ENCODE results near the gene KIAA0319L. TPM values are rescaled to one million over a fixed set of nuclear protein-coding genes. Genes with fewer than 3 reads are reported as not detected.

KIAA0319L gene
- total RNA-seq, 1 donor from 2014 or later: 50.6 TPM

- H3K27me3 ChIP-seq: no peaks in the 10 kb centered on the region
- H3K36me3 ChIP-seq: no peaks in the 10 kb centered on the region
- no peak overlapping the region for H3K4me3 ChIP-seq
- peaks cover 58% of the 10 kb centered on the region for H3K4me1 ChIP-seq
- H3K27ac ChIP-seq: no peak overlapping the region
- intact Hi-C loops (cut with DNase I): no loop called here
- H3K9me3 ChIP-seq: no peaks in the 10 kb centered on the region
- TF ChIP-seq POLR2AphosphoS5 (IDR thresholded peaks at IDR 0.05; ENCODE audit: insufficient read depth in 1 of 2, low read depth in 1 of 2) (no peak), POLR2A (IDR thresholded peaks at IDR 0.05) (no peak)
- TF ChIP-seq, protein P1, sequence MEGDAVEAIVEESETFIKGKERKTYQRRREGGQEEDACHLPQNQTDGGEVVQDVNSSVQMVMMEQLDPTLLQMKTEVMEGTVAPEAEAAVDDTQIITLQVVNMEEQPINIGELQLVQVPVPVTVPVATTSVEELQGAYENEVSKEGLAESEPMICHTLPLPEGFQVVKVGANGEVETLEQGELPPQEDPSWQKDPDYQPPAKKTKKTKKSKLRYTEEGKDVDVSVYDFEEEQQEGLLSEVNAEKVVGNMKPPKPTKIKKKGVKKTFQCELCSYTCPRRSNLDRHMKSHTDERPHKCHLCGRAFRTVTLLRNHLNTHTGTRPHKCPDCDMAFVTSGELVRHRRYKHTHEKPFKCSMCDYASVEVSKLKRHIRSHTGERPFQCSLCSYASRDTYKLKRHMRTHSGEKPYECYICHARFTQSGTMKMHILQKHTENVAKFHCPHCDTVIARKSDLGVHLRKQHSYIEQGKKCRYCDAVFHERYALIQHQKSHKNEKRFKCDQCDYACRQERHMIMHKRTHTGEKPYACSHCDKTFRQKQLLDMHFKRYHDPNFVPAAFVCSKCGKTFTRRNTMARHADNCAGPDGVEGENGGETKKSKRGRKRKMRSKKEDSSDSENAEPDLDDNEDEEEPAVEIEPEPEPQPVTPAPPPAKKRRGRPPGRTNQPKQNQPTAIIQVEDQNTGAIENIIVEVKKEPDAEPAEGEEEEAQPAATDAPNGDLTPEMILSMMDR (IDR thresholded peaks at IDR 0.05): no peak
- DNase-seq (ENCODE audit: extremely low spot score in 2 of 2): no peak
Observed at GRCh38 chr1:35537806-35538205, 19.4 kb downstream of the KIAA0319L start.

DNA sequence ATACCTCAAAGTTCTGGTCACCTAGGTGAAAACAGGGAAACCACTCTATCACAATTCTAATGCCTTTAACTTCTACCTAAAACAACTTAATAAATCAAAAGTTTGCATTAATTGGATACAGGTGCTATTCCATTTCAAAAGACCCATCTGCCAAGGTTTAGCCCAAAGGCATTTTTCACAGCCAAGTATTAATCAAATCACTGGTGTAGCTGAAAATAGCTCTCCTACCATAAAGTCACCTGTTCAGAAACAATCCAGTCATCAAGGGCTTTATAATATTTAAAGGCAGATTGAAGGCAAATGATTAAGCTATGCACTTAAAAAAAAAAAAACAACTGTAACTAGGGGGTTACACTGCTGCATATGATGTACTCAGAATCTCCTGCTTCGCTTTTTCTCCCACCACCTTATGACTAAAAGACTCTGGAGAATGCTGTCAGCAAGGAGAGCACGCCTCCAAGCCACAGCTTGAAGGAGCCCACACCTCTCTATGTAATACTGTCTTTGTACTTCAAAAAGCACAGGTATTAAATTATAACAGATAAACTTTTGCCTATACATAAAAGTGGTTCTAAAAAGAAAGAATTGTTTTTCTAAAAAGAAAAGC lies 20.5 kb downstream of the KIAA0319L start:
- H3K9me3 ChIP-seq: no peaks in the 10 kb centered on the region
- H3K27me3 ChIP-seq: no peaks in the 10 kb centered on the region
- DNase-seq (ENCODE audit: extremely low spot score in 2 of 2): no peak
- H3K36me3 ChIP-seq: no peaks in the 10 kb centered on the region
- H3K4me1 ChIP-seq: peaks cover 46% of the 10 kb centered on the region
- no peak overlapping the region for H3K27ac ChIP-seq
- TF ChIP-seq, protein P1 (IDR thresholded peaks at IDR 0.05): no peak
- no peak for TF ChIP-seq POLR2A (IDR thresholded peaks at IDR 0.05)
- TF ChIP-seq POLR2AphosphoS5 (IDR thresholded peaks at IDR 0.05; ENCODE audit: insufficient read depth in 1 of 2, low read depth in 1 of 2): no peak
- intact Hi-C loops (cut with DNase I): no loop called here
- no peak overlapping the region for H3K4me3 ChIP-seq

DNA sequence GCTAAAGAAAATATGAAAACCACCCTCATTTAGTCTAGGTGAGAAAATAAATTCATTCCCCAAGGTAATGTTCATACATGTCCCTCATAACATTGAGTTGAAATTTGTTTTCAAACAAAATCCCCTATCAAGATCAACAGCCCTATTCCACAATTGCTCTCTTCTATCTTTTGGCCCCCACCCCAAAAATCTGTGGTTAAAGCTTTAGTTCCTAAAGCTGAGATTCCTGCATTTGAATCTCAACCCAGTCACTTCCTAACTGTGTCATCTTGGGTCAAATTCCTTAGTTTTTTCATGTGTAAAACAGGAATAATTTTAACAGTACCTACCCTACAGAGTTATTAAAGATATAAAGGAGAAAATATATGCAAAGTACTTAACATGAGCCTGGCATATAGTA lies 22.0 kb downstream of the KIAA0319L start:
- Histone ChIP-seq H3K4me1 (peaks cover 36% of the 10 kb centered on the region), H3K27me3 (no peaks in the 10 kb centered on the region), H3K36me3 (no peaks in the 10 kb centered on the region), H3K9me3 (no peaks in the 10 kb centered on the region), H3K27ac (no peak overlapping the region), H3K4me3 (no peak overlapping the region)
- TF ChIP-seq, protein P1 (IDR thresholded peaks at IDR 0.05): no peak
- TF ChIP-seq POLR2AphosphoS5 (IDR thresholded peaks at IDR 0.05; ENCODE audit: insufficient read depth in 1 of 2, low read depth in 1 of 2) (no peak), POLR2A (IDR thresholded peaks at IDR 0.05) (no peak)
- DNase-seq (ENCODE audit: extremely low spot score in 2 of 2): no peak
- intact Hi-C loops (cut with DNase I): no loop called here

DNA sequence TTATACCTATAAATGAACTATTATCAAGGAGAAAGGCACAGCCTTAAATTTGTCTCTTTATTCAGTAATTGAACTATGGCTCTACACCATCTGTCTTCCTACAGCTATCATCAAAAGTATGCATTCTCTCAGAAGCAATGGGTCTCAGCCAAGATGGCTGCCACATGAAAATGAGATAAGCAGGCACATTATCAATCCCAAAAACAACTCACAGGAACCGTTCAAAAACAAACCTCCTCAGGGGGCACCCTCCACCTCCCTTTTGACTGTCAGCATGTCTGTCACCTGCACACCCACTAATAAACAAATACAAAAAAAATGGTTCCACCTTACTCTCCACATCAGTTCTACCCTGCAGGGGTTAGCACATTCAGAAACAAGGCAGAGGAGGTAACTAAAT lies 23.6 kb downstream of the KIAA0319L start:
- Histone ChIP-seq H3K4me1 (peaks cover 20% of the 10 kb centered on the region), H3K9me3 (no peaks in the 10 kb centered on the region), H3K27me3 (no peaks in the 10 kb centered on the region), H3K36me3 (no peaks in the 10 kb centered on the region), H3K4me3 (no peak overlapping the region), H3K27ac (no peak overlapping the region)
- intact Hi-C loops (cut with DNase I): no loop called here
- DNase-seq (ENCODE audit: extremely low spot score in 2 of 2): no peak
- TF ChIP-seq, protein P1 (IDR thresholded peaks at IDR 0.05): no peak
- no peak for TF ChIP-seq POLR2AphosphoS5 (IDR thresholded peaks at IDR 0.05; ENCODE audit: insufficient read depth in 1 of 2, low read depth in 1 of 2)
- no peak for TF ChIP-seq POLR2A (IDR thresholded peaks at IDR 0.05)

DNA sequence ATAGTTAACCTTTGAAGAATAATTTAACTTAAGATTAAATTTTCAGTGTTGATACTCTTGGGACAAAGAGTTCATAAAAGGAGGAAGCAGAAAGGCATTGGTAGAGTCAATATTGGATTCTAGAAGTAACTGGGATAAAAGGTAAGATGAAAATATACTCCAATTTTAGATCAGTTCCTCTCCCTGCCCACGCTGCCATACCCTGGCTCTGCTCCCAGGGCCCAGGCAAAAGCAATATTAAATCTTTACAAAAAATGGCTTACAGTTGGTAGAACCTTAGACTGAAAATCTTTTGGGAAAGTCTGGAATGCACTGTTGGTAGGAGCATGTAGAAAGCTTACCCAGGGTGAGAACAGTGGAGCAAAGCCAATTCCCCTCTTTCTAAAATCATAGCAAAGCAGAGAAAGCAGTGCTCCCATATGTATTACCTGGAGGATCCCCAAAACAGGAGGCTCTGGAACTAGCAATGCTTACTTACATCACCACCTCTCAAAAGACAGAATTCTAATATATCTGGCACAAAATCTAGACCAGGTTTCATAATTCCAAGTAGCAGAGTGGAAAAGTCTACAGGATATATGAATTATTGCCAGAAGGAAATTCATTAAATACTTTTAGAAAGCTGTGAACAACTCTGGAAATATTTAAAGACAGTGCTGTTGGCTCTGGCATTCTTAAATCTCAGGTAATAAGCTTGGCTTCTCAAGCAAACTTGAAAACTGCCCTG lies 24.5 kb downstream of the KIAA0319L start:
- H3K9me3 ChIP-seq: no peaks in the 10 kb centered on the region
- no peak for DNase-seq (ENCODE audit: extremely low spot score in 2 of 2)
- H3K27ac ChIP-seq: no peak overlapping the region
- no peak overlapping the region for H3K4me3 ChIP-seq
- no peak for TF ChIP-seq POLR2AphosphoS5 (IDR thresholded peaks at IDR 0.05; ENCODE audit: insufficient read depth in 1 of 2, low read depth in 1 of 2)
- TF ChIP-seq, protein P1 (IDR thresholded peaks at IDR 0.05): no peak
- H3K36me3 ChIP-seq: no peaks in the 10 kb centered on the region
- intact Hi-C loops (cut with DNase I): no loop called here
- no peaks in the 10 kb centered on the region for H3K27me3 ChIP-seq
- peaks cover 13% of the 10 kb centered on the region for H3K4me1 ChIP-seq
